Measurements from ENCODE around the gene RYR3.

The RYR3 gene

GRCh38 chr15:33716025-33716424 lies 405.3 kb downstream of the RYR3 start:
- no peak for DNase-seq (ENCODE audit: low spot score)

DNA sequence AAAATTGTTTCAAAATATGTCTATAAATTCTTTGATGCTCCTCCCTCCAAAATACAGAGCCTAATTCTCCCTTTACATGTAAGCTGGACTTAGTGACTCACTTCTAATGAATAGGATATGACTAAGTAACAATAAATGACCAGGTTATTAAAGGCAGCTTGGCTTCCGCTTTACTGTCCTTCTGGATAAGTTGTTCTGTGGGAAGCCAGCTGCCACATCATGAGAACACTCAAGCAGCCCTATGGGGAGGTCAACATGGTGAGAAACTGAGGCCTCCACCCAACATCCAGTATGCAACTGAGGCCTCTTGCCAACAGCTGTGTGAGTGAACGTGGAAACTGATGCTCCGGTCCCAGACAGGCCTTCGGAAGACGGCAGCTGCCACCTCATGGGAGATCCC lies 410.2 kb downstream of the RYR3 start:
- no peak for DNase-seq (ENCODE audit: low spot score)

DNA sequence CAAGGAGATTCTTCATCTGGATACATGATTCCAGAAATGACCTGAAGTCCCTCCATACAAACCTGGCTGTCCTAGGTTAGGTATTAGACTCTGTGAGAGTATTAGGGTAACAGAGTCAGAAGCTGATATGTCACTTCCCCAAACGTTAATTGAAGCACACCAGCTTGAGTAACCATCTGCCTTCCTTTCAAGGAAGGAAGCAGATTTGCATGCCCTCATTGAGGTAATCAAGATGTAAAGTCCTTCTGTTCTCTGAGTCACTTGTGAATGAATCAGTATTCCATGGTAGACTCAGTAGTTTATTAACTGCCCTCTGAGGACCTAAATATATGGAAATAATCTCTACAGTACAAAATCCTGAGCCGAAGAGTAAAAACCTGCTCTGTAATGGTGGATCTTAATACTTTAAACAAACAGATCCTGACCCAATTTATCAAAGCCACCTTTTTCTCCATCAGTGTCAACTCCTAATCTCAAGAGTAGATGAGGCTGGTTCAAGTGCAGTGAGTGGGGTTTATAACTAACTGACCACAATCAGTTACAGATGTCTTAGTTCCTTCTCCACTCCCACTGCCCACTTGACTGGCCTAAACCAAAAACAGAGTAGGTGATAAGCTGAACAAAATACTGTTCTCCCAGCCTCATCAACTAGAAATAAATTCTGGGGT lies 411.4 kb downstream of the RYR3 start:
- no peak for DNase-seq (ENCODE audit: low spot score)

- no peak for DNase-seq (ENCODE audit: low spot score)
These were observed 411.9 kb downstream of the RYR3 start for GRCh38 chr15:33722673-33723015.

DNA sequence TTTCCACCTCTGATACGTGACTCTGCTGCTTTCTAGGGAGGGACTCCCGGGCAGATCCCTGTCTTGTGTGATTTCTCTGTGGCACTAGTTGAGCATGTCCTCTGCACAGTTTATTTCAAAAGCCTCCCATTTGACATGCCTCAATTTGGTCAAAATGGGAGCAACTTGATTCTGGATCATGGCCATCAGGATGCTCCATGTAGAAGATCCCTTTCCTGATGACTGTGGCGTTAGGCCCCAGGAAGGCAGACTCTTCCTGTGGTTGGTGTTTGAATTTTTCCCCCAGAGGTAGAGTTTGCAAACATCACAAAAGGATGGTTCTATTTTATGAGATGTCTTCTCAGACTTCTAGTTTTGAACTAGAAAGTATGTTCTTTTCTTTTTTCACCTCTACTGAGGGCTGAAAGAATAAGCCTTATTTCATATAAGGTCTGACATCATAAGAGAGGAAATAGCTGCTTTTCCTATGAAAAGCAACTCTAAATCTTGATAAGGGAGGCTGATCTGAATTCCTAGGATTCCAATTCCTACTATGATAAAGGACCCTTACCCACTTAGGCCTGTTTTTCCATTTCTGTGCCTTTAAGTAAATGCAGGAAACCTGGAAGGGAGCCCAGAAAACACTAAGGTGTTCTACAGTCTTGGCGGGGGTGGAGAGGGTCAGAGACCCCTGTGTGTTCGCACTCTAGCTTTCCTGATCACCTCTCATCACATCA lies 413.7 kb downstream of the RYR3 start:
- no peak for DNase-seq (ENCODE audit: low spot score)

- no peak for DNase-seq (ENCODE audit: low spot score)
These were observed 418.9 kb downstream of the RYR3 start for GRCh38 chr15:33729653-33730052.

DNA sequence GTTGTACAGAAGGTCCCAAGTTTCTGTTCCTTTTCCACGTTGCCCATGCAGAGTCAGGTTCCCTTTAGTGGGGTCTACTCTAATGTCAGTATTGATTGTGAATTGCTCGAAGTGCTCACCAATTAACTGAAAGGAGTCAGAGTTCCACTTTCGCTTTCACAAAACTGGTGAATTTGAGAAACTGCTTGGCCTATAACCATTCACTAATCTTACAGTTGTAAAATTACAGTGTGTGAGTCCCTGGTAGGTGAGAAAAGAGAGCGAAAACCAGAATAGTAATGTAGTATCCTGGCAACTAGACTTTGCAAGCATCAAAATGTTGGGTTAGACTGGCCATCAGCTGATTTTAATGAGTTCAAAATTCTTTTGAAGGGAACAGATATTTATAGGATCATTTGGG lies 420.0 kb downstream of the RYR3 start:
- DNase-seq (ENCODE audit: low spot score), result no peak

- no peak for DNase-seq (ENCODE audit: low spot score)
These were observed 424.4 kb downstream of the RYR3 start for GRCh38 chr15:33735143-33735542.

GRCh38 chr15:33735637-33736247 lies 425.0 kb downstream of the RYR3 start:
- peak; percentile 1 for DNase-seq (ENCODE audit: low spot score)

DNA sequence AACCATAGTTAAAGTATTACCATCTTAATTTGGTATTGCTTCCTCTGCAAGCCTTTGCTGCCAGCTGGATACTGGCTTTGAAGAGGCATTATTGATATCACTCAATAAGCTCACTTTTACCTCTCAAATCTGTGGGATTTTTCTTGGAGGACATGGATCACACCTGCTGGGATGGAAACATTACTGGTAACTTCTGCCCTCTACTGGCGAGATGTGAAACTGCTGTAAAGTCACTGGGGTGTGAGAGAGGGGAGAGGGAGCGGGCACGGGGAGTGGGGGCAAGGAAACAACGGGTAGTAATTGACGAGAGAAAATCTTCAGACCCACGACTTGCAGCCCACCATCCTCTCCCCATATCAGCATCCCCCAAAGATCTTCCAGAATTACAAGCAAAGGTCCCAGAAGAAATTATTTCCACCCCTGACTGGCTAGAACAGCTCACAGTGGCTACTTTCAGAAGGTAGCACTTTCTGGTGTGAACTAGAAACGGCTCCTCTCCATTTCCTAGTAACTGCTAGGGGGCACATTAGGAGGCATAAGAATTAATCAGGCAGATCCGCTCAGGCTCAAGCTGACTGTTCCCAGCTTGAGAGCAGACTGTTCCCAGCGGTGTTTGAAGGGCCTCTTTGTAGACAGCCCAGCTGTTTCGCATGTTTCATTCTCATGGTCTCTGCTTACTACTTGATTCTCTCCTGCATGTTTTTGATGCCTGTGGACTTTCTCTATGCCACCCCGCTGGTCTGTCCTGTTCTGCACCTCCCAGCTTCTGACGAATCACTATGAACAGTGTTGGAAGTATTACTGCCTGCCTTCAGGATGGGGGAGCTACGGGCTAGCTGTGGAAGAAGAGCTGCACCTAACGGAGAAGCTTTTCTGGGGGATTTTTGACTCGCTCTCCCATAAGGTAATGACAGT lies 427.2 kb downstream of the RYR3 start:
- peak; percentile 24 for DNase-seq (ENCODE audit: low spot score)

GRCh38 chr15:33738941-33739664 lies 428.3 kb downstream of the RYR3 start:
- DNase-seq (ENCODE audit: low spot score), result no peak

GRCh38 chr15:33742306-33742705 lies 431.5 kb downstream of the RYR3 start:
- DNase-seq (ENCODE audit: low spot score), result no peak

DNA sequence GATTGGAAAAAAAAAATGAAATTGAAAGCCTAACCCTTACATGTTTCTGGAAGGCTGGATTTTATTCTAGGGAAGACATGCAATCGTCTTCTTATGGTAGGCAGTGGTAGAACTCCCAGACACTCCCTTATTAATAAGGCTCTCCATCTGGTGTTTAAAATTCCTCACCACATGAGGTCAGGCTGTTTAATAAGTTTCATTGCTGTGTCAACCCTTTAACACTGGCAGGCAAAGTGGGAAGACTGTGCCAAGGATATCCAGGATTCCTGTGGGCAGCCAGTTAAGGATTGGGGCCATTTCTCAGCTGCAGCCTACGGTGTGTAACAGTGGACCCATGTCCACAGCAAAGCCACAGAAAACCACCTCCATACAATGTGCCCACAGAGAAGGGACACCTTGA lies 432.0 kb downstream of the RYR3 start:
- DNase-seq (ENCODE audit: low spot score), result no peak

DNA sequence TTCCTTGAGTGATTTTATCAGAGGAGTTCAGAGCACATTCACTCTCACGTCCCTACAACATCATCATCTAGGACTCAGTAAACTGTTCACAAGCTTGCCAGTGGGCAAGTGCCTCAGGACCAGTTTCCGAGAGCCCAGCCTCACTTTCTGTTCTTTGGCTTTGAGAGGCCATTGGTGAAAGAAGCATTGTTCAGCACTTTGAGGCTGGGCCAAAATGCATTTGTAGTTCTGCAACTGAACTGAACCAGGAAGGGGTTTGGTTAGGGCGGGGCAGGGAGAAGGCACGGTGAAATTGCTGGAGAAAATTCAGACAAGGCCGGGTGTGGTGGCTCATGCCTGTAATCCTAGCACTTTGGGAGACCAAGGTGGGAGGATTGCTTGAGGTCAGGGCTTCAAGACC lies 435.4 kb downstream of the RYR3 start:
- DNase-seq (ENCODE audit: low spot score), result no peak

DNA sequence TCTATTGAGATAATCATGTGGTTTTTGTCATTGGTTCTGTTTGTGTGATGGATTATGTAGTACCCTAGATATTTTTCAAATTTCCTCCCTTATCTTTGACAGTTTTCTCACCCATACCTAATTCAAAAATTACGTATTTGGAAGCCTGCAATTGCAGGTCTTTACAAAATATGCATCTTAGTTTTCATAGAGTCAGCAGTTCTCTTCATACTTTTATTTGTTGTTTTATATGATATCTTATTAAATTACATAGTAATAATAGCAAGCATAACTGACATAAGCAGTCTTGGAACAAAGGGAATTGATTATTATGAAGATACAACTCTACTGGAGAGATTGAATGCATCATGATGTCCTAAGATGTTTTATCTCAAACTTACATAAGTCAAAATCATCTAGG lies 442.2 kb downstream of the RYR3 start:
- DNase-seq (ENCODE audit: low spot score), result no peak

GRCh38 chr15:33754242-33754641 lies 443.5 kb downstream of the RYR3 start:
- no peak for DNase-seq (ENCODE audit: low spot score)

GRCh38 chr15:33756961-33757360 lies 446.2 kb downstream of the RYR3 start:
- no peak for DNase-seq (ENCODE audit: low spot score)

DNA sequence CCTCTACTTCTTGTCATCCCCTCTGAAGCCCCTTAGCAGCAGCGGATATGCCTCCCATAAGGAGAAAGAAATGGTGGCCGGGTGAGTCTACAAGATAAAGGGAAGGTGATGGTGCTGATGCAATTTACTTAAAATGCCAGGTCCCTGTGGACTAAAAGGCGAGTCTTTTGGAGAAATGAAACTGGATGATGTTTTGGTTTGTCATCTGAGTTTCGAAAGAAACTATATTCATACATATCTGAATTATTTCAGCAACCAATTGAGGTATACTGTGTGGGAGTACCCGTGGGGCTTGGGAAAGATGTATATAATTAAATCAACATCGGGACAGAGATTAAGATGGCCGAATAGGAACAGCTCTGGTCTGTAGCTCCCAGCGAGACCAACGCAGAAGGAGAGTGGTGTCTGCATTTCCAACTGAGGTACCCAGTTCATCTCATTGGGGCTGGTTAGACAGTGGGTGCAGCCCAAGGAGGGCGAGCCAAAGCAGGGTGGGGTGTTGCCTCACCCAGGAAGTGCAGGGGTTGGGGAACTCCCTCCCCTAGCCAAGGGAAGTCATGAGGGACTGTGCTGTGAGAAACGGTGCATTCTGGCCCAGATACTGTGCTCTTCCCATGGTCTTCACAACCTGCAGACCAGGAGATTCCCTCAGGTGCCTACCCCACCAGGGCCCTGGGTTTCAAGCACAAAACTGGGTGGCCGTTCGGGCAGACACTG lies 446.9 kb downstream of the RYR3 start:
- no peak for DNase-seq (ENCODE audit: low spot score)

GRCh38 chr15:33766389-33766788 lies 455.6 kb downstream of the RYR3 start:
- DNase-seq (ENCODE audit: low spot score), result no peak

- no peak for DNase-seq (ENCODE audit: low spot score)
These were observed 458.0 kb downstream of the RYR3 start for GRCh38 chr15:33768670-33769190.

DNA sequence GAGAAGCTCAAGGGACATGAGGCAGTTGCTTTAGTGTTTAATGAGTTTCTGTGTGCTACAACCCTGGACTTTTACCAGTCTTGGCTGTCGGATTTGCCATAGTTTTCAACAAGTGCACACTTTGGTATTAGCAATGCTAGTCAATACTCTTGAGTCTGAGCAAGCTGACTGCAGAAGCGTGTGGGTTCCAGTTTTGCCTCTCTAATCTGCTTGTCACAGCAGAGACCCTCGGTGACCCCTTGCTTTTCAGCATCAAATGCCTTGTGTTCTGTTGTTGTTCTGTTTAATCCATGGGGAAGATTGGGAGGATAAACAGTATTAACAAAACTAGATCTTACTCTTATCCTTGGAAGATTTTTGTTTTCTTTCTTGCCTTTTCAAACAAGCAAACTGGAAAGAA lies 463.2 kb downstream of the RYR3 start:
- DNase-seq (ENCODE audit: low spot score), result no peak
